HG03039 (cell line): ENCODE data around the gene ACSL1.

Experiments
- ATAC-seq: cut with Tn5 transposase; IDR thresholded peaks from one replicate; pipeline ENCODE4 v1.9.1; 2021; ENCODE audit warnings: mild to moderate bottlenecking, moderate library complexity; ENCODE audit not compliant: unreplicated experiment

ACSL1 gene

GRCh38 chr4:184825896-184826690 is at the start of gene ACSL1:
TSS of gene ACSL1 (minus strand) at chr4:184825968. CDS start at chr4:184803514, 22,454 bp downstream.
- ATAC-seq, result peak; percentile 61

- no peak for ATAC-seq
Measured at GRCh38 chr4:184873054-184873453, 47.3 kb upstream of the ACSL1 start.

GRCh38 chr4:184870718-184871117 is 45.0 kb upstream of the ACSL1 start:
- ATAC-seq, result no peak

GRCh38 chr4:184868623-184869022 is 42.9 kb upstream of the ACSL1 start:
- ATAC-seq, result no peak

GRCh38 chr4:184863916-184864315 is 38.1 kb upstream of the ACSL1 start:
- ATAC-seq, result no peak

- ATAC-seq, result no peak
Measured at GRCh38 chr4:184861047-184861446, 35.3 kb upstream of the ACSL1 start.

- peak; percentile 54 for ATAC-seq
Measured at GRCh38 chr4:184860018-184860779, 34.4 kb upstream of the ACSL1 start.

GRCh38 chr4:184857441-184858121 is 31.8 kb upstream of the ACSL1 start:
- no peak for ATAC-seq

- ATAC-seq, result no peak
Measured at GRCh38 chr4:184856277-184856609, 30.5 kb upstream of the ACSL1 start.

GRCh38 chr4:184854673-184855072 is 28.9 kb upstream of the ACSL1 start:
- ATAC-seq, result no peak

GRCh38 chr4:184853436-184853835 is 27.7 kb upstream of the ACSL1 start:
- no peak for ATAC-seq

- ATAC-seq, result no peak
Measured at GRCh38 chr4:184851886-184852285, 26.1 kb upstream of the ACSL1 start.

GRCh38 chr4:184851200-184851541 is 25.4 kb upstream of the ACSL1 start:
- ATAC-seq, result peak; percentile 61

GRCh38 chr4:184850431-184851199 is 24.8 kb upstream of the ACSL1 start:
- peak; percentile 42 for ATAC-seq

GRCh38 chr4:184850018-184850417 is 24.2 kb upstream of the ACSL1 start:
- no peak for ATAC-seq

- ATAC-seq, result peak; percentile 48
Measured at GRCh38 chr4:184849185-184849584, 23.4 kb upstream of the ACSL1 start.

- no peak for ATAC-seq
Measured at GRCh38 chr4:184848510-184848909, 22.7 kb upstream of the ACSL1 start.

- ATAC-seq, result no peak
Measured at GRCh38 chr4:184846531-184846930, 20.8 kb upstream of the ACSL1 start.

GRCh38 chr4:184845367-184846021 is 19.7 kb upstream of the ACSL1 start:
- ATAC-seq, result no peak

GRCh38 chr4:184844742-184845141 is 19.0 kb upstream of the ACSL1 start:
- no peak for ATAC-seq
